Left kidney (tissue), 2 donors: ENCODE measurements around the gene ATIC. TPM values are rescaled to one million over a fixed set of nuclear protein-coding genes. Genes with fewer than 3 reads are reported as not detected.

ENCODE experiments used
- DNase-seq: peaks from one replicate; pipeline ENCODE4 v3.0.0-alpha.2; 2013
- polyA plus RNA-seq: library from polyadenylated mRNA; unstranded; fragments of 120-200 nt; gene quantifications from one replicate; pipeline ENCODE4 v1.2.1, GENCODE V29; 2013; ENCODE audit not compliant: insufficient read length

Gene ATIC
- polyA plus RNA-seq, 1 donor: 161 TPM

GRCh38 chr2:215396595-215397313 lies 84.9 kb downstream of the ATIC start:
- DNase-seq: no peak

GRCh38 chr2:215397632-215398341 lies 85.9 kb downstream of the ATIC start:
- no peak for DNase-seq

- DNase-seq: no peak
Measured at GRCh38 chr2:215399067-215399716, 87.3 kb downstream of the ATIC start.

Other genes starting within 250 kb of the ATIC start
- gene ABCA12, start 173.4 kb upstream of the ATIC start, polyA plus RNA-seq: 0.62 TPM
- 550 TPM for gene FN1, start 124.0 kb downstream of the ATIC start, polyA plus RNA-seq